ENCODE measurements around the gene SYNE2.
"Not testable (repeated sequence)": the region's sequence is repeated elsewhere in the genome, so short reads cannot be mapped to it uniquely, and the experiment has no call there.

SYNE2 gene, protein sequence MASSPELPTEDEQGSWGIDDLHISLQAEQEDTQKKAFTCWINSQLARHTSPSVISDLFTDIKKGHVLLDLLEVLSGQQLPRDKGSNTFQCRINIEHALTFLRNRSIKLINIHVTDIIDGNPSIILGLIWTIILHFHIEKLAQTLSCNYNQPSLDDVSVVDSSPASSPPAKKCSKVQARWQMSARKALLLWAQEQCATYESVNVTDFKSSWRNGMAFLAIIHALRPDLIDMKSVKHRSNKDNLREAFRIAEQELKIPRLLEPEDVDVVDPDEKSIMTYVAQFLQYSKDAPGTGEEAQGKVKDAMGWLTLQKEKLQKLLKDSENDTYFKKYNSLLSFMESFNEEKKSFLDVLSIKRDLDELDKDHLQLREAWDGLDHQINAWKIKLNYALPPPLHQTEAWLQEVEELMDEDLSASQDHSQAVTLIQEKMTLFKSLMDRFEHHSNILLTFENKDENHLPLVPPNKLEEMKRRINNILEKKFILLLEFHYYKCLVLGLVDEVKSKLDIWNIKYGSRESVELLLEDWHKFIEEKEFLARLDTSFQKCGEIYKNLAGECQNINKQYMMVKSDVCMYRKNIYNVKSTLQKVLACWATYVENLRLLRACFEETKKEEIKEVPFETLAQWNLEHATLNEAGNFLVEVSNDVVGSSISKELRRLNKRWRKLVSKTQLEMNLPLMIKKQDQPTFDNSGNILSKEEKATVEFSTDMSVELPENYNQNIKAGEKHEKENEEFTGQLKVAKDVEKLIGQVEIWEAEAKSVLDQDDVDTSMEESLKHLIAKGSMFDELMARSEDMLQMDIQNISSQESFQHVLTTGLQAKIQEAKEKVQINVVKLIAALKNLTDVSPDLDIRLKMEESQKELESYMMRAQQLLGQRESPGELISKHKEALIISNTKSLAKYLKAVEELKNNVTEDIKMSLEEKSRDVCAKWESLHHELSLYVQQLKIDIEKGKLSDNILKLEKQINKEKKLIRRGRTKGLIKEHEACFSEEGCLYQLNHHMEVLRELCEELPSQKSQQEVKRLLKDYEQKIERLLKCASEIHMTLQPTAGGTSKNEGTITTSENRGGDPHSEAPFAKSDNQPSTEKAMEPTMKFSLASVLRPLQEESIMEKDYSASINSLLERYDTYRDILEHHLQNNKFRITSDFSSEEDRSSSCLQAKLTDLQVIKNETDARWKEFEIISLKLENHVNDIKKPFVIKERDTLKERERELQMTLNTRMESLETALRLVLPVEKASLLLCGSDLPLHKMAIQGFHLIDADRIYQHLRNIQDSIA (N-terminal part only)

DNA sequence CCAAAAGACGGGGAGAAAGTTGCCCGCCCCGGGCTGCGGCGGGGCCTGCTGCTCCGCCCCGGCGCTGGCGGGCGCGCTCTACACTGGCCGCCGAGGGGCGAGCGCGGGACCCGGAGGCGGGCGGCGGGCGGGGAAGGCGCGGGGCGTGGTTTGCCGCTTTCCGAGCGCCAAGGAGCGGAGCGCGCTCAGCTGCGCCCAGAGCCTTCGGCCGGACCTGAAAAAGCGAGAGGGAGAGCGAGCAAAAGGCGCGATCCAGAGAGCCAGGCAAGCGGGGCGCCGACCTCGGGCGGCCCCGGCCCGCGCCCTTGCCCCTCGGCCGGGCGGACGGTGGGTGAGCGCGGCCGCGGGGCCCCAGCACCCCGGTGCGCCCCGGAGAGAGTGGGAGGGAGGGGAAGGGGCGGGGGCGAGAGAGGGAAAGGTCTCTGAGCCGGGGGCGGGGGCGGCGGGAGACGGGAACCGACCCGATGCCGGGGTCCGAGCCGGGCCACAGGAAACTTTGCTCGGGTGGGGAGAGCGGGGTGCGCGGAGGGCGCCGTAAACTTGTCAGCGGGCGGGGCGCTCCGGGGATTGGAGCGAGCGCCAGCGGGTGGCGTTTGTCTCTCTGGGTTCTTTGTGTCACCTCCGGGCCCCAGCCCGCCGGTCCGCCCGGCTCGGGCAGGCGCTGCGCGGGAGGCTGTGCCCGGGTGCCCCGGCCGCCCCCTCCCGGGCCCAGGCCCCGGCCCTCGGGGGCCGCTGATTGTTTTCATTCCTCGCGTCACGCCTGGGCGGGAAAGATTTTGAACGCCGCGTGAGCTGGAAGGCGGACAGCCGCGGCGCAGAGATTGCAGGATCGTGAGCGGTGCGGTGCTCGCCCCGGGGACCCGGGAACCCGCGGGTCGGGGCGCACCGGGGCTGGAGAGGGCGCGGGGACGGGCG is at the start of gene SYNE2:
Gene SYNE2, plus strand, starts transcription at position 188 of the 915 bp plus-strand sequence. CDS start 56,145 bp downstream, outside the sequence.
- peak; percentile 62 for DNase-seq (ENCODE audit: low spot score)

DNA sequence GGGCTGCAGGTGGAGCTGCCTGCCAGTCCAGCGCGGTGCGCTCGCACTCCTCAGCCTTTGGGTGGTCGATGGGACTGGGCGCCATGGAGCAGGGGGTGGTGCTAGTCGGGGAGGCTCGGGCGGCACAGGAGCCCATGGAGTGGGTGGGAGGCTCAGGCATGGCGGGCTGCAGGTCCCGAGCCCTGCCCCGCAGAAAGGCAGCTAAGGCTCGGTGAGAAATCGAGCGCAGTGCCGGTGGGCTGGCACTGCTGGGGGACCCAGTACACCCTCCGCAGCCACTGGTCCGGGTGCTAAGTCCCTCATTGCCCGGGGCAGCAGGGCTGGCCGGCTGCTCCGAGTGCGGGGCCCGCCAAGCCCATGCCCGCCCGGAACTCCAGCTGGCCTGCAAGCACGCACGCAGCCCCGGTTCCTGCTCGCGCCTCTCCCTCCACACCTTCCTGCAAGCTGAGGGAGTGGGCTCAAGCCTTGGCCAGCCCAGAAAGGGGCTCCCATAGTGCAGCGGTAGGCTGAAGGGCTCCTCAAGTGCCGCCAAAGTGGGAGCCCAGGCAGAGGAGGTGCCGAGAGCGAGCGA is 49.5 kb upstream of the SYNE2 start:
- DNase-seq (ENCODE audit: low spot score) = not testable (repeated sequence)

DNA sequence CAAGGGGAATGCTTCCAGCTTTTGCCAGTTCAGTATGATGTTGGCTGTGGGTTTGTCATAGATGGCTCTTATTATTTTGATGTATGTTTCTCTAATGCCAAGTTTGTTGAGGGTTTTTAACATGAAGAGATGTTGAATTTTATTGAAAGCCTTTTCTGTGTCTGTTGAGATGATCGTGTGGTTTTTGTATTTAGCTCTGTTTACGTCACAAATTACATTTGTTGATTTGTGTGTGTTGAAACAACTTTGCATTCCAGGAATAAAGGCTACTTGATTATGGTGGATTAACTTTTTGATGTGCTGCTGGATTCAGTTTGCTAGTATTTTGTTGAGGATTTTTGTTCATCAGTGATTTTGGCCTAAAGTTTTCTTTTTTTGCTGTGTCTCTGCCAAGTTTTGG is 46.7 kb upstream of the SYNE2 start:
- DNase-seq (ENCODE audit: low spot score) = not testable (repeated sequence)

DNA sequence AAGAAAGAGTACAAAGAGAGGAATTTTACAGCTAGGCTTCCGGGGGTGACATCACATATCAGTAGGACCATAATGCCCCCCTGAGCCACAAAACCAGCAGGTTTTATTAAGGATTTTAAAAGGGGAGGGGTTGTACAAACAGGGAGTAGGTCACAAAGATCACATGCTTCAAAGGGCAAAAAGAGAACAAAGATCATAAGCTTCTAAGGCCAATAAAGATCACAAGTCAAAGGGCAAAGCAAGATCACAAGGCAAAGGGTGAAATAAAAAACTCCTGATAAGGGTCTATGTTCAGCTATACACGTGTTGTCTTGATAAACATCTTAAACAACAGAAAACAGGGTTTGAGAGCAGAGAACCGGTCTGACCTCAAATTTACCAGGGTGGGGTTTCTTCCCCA is 41.1 kb upstream of the SYNE2 start:
- not testable (repeated sequence) for DNase-seq (ENCODE audit: low spot score)

DNA sequence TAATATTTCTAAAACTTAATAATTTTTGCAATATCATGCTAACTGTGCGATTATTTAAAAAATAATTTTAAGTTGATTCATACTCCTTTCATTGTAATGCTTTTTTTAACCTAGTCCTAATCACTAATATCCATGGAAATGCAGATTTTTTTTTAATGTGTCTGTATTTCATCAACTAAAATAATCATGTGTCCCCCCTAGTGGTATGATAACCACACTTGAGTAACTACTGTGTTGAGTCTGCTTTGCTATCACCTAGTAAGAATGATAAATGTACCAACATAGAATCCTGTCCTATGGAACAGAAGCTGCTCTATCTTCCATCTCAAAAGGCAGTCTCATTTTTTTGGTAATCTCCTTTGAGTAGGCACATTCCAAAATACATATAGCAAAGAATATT is 19.1 kb upstream of the SYNE2 start:
- DNase-seq (ENCODE audit: low spot score) = no peak

DNA sequence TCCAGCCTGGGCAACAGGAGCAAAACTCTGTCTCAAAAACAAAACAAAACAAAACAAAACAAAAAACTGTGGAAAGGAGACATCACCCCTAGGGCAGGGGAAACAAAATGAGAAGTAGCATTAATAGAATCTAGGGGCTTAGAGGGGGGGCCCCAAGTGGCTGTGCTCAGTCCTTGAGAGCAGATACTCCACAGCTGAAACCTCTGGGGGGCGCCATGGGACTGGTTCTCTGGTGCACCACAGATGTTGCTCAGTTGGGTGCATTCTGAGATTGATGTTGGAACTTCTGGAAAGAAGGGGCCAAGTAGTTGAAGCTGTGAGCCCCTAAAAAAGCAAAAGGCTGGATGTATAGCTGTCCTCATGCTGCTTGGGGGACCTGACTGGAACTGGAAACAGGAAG is 11.8 kb upstream of the SYNE2 start:
- DNase-seq (ENCODE audit: low spot score) = no peak

DNA sequence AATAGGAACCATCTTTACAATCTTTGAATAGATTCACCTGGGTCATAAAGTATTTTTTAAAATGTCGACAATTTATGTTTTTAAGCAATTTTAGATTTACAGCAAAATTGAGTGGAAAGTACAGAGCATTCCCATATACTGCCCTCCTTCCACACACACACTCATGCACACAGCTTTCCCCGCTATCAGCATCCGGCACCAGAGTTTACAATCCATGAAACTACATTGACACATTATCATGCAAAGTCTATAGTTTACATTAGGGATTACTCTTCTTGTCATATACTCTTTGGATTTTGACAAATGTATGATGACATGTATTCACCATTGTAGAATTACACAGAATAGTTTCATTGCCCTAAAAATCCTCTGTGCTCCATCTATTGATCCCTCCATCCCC is 9.0 kb upstream of the SYNE2 start:
- no peak for DNase-seq (ENCODE audit: low spot score)

DNA sequence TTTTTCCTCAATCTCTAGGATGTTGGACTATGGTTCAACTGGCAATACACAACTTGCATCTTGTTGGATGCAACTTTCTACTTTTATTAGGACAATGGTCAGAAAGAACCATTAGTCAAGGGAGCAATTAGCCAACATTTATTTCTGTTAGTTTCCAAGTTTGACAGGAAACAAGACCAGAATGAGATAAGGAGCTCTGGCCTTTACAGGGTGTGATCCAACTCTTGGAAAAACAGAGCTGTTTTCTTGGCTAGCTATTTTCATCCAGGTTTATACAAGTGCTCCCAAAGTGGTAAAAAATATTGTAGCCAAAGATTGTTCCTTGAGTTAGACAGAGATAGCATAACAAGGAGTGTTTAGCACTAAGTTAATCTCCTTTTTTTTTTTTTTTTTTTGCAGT is 3.9 kb upstream of the SYNE2 start:
- no peak for DNase-seq (ENCODE audit: low spot score)

DNA sequence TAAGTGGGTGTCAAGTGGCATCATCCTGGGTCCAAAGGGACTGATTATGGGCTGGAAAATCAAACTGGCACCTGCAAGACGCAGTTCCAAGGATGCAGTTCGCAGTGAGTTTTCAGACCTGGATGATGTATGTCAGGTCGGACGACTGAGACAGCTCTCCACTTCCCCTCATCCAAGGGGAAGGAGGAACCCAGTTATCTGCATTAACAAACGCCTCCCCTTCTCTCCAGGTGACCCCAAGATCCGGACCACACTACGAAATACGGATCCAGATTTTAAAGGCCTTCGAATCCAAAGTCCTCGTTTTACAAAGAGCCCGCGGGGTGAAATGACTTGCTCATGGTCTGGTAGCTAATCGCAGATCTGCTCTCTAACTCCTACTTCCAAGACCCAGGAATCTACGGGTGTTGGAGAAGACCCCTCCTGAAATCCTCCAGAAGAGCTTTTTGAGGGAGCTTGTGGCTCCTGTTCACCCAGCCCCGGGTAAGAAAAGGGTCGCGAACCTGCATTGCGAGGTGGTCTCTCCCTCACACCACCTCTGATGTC is 460 bp upstream of the SYNE2 start:
- DNase-seq (ENCODE audit: low spot score) = peak; percentile 46

DNA sequence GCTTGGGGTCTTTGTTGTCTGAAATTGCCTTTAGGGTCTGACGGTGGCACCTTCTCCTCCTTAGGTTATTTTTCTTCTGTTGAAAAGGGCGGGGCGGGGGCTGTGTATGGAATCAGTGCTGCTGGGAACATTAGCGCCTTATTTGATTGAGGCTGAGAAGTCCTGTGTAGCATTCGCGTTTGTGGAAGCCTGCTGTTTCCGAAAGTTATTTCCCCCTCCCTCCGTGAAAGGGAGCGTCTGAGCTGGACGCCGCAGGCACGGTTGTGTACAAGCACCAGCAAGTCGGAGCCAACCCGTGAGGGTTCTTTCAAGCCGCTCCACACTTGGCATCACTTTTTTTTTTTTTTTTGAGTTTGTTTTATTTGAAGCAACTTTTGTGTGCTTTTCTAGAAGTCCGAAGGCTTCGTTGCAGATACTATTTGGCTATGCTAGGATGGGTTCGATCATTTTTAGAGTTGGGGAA is 1.1 kb downstream of the SYNE2 start:
- peak; percentile 66 for DNase-seq (ENCODE audit: low spot score)

DNA sequence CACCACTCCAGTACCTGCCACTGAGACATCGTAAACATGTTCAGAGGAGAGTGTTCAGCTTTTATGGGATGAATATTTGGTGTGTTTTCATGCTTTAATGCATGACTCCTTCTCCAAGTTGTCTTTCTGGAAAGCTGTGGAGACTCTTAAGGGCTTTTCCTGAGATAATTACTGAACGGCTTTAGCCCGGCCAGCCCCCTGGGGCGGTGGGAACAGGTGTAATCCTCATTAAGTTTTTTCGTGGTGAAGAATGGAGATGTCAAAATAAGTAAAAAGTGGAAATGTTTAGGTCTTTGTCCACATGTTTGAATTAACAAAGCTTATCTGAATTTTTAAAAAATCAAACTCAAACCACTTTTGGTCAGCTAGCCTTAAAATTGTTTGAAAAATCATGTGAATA is 1.5 kb downstream of the SYNE2 start:
- DNase-seq (ENCODE audit: low spot score) = no peak

DNA sequence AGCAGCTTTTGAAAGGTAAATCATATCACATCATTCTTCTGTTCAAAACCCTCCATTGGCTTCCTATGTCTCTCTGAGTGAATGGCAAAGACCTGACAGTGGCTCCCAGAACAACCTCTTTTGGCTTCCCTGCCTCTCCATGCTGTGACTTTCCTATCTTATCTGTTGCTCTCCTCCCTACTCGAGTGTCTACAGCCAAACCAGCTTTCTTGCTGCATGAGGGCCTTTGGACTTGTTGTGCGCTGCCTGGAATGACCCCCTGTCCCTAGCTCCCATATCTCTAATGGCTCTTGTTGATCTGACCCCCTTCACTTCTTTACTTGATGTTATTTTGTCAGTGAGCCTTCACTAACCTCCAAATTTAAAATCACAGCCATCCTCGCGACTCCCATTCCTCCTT is 2.5 kb downstream of the SYNE2 start:
- peak; percentile 14 for DNase-seq (ENCODE audit: low spot score)

DNA sequence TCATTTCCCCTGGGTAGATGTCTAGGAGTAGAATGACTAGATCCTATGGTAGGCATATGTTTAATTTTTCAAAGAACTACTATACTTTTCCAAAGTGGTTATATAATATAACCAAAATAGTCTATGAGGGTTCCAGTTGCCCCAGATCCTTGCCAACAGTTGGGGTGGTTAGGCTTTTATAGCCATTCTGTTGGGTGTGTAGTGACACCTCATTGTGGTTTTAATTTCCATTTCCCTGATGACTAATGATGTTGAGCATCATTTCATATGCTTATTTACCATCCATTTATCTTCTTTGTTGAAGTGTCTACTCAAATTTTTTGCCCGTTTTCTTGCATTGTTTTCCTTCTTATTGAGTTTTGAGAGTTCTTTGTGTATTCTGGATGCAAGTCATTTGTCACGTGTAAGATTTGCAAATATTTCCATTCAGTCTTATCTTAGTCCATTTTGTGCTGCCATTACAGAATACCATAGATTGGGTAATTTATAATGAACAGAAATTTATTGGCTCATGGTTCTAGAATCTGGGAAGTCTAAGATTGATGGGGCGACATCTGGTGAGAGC is 4.7 kb downstream of the SYNE2 start:
- DNase-seq (ENCODE audit: low spot score) = no peak

DNA sequence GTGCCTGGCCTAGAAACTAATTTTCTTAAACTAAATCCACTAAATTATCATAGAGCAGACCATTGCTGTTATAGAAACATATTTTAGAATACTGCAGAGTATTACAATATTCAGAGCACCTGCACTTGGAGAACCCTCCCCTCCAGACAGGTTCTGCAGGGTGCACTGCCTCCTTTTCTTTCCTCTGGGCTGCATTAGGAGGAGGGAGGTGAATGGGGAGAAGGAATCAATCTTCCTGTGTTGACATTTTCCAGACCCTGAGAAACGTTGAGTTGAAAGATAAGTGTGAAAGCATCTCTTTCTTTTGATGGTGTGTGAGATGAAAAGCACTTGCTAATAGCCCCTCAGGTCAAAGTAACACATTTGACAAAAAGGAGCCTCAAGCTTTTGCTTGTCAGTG is 7.3 kb downstream of the SYNE2 start:
- no peak for DNase-seq (ENCODE audit: low spot score)

DNA sequence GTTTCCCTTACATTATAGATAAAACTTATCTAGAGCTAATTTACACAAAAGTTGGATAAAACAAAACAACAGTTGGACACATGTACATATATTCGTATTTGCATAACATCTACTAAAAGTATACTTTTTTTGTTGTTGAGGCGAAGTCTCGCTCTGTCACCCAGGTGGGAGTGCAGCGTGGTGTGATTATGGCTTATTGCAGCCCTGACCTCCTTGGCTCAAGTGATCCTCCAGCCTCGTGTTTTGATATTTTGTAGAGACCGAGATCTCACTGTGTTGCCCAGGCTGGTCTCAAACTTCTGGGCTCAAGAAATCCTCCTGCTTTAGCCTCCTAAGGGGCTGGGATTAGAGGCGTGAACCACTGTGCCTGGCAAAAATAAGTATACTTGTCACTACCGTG is 9.4 kb downstream of the SYNE2 start:
- DNase-seq (ENCODE audit: low spot score) = no peak

DNA sequence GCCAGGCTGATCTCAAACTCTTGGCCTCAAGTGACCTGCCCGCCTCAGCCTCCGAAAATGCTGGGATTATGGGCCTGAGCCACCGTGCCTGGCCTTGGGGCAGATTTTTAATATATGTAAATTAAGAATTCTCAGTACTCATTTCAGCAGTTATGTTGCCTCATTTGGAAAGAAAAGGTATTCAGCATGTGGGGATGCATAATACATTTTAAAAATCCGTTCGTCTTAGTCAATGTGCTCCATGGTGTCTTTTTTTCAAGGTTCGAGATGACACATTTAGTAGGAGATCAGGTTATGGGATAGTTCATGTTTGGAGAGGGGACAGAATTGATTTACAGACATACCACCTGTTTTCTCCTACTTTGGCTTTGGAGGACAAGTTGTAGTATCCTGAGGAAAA is 10.2 kb downstream of the SYNE2 start:
- no peak for DNase-seq (ENCODE audit: low spot score)

DNA sequence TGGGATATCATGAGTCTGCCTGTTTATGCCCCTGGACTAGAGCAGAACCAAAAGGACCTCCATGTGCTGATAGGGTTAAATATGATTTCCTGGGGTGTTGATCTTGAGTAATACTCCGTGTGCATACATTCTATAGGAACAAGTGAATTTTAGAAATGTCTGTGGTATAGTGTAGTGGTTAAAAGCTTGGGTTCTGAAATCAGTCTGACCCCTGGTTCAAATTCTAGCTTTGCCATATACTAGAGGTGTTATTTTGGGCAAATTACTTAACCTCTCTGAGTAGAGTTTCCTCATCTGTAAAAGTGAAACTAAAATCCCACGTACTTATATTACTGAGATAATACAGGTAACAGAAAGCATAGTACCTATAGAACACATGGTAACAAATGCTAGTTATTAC is 12.0 kb downstream of the SYNE2 start:
- DNase-seq (ENCODE audit: low spot score) = not testable (repeated sequence)

DNA sequence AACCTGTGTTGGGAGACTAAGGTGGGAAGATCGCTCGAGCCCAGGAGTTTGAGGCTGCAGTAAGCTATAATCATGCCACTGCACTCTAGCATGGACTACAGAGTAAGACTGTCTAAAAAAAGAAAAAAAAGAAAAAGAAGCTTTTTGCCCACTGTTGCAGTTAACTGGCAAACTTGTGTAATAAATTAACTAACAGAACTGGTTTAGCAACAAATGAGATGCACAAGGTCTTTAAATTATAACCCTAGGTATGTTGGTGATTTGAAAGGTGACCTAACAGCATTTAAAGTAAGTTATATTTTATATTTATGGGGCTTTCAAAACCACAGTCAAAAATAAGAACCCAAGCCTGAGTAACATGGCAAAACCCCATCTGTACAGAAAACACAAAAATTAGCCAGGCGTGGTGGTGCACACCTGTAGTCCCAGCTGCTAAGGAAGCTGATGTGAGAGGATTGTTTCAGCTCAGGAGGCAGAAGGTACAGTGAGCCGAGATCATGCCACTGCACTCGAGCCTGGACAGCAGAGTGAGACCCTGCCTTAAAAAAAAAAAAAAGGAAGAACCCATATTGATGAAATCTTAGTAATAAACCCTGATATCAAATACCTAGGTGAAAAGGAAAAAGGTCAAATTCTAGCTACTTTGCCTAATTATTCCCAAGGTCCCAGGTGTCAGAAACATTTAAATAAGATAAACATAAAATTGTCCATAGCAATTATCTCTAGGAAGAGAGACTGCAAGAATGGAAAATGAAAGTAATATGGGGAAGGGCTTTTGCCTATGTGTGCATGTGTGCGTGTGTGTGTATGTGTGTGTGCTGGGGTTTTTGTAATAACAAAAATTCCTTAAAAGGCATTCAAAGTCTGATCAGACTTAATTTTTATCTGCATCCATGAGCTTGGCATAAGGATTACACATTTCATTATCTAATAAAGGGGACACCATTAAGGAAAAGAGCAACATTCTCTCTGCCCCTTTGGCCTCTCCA is 15.4 kb downstream of the SYNE2 start:
- DNase-seq (ENCODE audit: low spot score) = no peak

Data from cerebellar cortex (tissue), 1 donor.